DMS 273 (cell line): ENCODE measurements around the gene LYSMD2.
"Not testable (repeated sequence)": the region's sequence is repeated elsewhere in the genome, so short reads cannot be mapped to it uniquely, and the experiment has no call there.

Source experiments
- DNase-seq: peaks from one replicate; lab custom pipeline; 2025; ENCODE audit not compliant: unreplicated experiment; lab: John Stamatoyannopoulos, UW

The LYSMD2 gene, protein sequence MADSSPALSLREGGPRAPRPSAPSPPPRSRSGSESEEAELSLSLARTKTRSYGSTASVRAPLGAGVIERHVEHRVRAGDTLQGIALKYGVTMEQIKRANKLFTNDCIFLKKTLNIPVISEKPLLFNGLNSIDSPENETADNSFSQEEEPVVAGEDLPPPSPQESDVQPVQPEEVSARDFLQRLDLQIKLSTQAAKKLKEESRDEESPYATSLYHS

GRCh38 chr15:51737522-51738305 lies at the start of gene LYSMD2:
Gene LYSMD2 (minus strand): TSS chr15:51737655. CDS start chr15:51737622, 33 bp downstream.
- DNase-seq = peak; percentile 71

DNA sequence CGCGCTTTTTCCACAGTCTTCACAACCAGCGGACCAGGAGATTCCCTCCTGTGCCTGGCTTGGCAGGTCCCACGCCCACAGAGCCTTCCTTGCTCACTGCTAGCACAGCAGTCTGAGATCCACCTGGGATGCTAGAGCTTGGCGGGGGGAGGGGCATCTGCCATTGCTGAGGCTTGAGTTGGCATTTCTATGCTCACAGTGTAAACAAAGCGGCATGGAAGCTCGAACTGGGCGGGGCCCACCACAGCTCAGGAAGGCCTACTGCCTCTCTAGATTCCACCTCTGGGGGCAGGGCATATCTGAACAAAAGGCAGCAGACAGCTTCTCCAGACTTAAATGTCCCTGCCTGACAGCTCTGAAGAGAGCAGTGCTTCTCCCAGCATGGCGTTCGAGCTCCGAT lies 49.7 kb upstream of the LYSMD2 start:
- DNase-seq = not testable (repeated sequence)

DNA sequence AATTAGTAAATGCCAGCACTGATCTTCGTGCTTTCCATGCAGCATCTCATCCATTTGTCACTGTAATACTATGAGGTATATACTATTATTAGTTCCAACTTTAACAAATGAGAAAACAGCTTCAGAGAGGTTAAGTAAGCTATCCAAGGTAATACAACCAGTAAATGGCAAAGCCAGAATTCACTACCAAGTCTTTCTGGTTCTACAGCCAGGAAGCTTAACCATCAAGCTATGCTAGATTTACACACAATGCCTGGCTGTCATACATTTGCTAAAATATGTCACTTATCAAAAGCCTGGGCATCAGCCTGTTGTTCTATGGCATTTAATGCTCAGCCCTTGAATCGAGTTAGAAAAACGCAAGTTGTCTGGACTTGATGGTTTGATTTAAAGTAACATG lies 46.5 kb upstream of the LYSMD2 start:
- DNase-seq = no peak

- peak; percentile 14 for DNase-seq
These were observed 45.0 kb upstream of the LYSMD2 start for GRCh38 chr15:51782357-51782896.

GRCh38 chr15:51781506-51781905 lies 44.1 kb upstream of the LYSMD2 start:
- no peak for DNase-seq

GRCh38 chr15:51780636-51781035 lies 43.2 kb upstream of the LYSMD2 start:
- DNase-seq = no peak

DNA sequence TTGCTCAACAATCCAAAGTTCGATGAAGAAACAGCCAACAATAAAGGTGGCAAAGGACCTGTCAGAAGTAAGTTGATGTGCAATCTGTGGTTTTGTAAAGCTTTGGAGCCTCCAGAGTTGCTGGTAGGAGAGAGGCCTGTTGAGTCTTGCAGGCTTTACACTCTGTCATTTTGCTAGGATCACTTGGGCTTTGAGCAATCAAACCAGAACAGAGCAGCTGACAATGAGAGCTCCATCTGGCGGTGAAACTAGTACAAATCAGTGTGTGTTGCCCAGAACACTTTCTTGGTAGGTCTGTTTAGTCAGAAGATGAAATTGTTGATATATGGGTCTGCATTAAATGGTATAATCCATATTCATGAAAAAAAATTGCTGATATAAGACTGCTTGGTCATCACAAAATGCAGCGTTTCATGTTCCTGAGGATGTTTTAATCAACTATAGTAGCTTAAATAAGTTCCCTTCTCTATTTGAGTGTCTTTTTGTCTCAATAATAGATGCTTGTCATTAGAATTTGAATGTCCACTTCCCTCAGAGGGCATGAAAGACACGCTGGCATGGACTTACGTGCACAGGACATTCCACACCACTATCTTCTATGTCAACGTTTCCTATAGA lies 39.6 kb upstream of the LYSMD2 start:
- peak; percentile 77 for DNase-seq

DNA sequence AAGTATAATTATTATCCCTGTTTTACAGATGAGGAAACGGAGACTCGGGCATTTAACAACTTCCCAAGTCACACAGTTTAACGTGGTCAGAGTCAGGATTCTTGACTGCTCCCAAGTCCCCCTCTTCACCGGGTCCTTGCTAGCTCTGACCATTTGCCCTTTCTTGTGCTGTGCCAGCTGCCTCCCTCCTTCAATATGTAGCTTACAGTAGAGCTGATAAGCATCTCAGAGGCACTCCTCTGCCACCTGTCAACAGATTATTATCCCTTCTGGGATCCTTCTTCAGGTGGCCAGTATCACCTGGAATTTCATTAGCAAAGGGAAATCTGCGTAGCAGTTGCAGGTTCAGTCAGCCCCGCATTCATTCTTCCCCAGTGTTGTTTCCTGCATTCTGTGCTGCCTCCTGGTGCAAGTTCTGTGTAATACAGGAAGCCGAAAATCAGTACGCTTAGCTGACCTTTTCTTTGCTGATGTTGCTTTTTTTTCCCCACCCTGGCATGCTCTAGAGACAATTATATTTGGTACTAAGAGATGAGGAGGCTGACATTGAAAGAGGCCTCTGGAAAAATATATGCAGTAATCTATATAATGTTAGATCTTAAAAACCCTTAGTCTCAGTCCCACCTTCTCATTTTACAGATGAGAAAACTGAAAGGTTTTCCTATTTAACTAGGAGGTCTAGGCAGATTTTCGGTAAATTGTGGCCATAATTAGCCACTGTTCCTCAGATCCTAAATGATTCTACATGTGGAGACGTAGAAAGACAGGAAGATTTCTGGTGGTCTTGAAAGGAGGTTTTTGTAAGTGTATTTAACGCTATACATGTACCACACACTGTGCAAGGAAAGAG lies 38.7 kb upstream of the LYSMD2 start:
- DNase-seq = peak; percentile 67

GRCh38 chr15:51774916-51775315 lies 37.5 kb upstream of the LYSMD2 start:
- no peak for DNase-seq

- DNase-seq = no peak
These were observed 34.3 kb upstream of the LYSMD2 start for GRCh38 chr15:51771773-51772172.

DNA sequence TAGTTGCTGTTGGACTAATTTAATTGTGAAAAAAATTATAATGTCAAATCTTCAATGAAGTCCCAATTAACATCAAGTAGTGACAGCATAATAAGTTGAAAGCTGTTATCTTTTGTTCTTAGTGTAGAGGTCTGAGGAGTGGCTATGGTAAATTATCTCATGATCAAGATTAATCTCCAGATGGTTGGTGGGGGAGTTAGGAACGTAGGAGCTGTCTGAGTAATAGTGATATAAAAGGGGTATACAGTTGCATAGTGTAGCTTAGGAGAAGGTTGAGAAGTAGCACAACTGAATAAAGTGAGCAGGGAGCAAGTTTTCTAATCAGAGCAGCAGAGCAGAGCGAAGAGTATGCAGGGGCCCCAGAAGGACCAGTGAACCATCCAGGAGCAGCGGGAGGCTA lies 33.4 kb upstream of the LYSMD2 start:
- DNase-seq = peak; percentile 46

- no peak for DNase-seq
These were observed 30.6 kb upstream of the LYSMD2 start for GRCh38 chr15:51768018-51768417.

DNA sequence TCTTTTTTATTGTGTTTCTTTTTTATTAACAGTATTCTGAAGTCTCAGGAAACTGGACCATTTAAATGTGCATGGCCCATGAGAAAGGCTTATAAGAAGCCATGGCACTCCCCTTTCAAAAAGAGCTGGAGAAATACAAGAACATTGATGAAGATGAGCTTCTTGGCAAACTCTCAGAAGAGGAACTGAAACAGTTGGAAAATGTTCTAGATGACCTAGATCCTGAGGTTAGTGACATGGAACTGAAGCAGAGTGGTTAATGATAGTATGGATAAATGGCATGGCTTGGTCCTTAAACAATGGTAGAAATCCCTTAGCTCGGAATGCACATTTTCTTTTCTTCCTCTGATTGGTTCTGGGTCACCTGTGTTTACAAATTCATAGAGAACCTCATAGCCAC lies 28.9 kb upstream of the LYSMD2 start:
- DNase-seq = no peak

DNA sequence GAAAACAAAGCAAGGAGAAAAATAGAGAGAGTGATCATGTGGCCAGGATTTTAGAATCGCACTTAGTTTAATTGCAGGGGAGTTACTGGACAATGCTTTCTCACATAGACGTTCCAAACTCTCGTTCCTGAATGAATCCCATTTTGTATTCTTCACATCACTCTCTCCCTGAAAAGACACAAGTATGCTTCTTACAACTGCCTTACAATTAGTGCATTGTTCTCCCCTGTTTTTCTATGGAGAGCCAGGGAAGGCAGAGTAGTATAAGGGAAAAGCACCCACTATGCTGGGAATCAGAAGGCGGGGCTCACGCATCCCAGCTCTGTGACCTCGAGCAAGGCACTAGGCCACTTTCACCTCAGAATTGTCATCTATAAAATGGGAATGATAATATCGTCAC lies 28.3 kb upstream of the LYSMD2 start:
- DNase-seq = no peak

GRCh38 chr15:51760805-51761204 lies 23.4 kb upstream of the LYSMD2 start:
- DNase-seq = no peak

GRCh38 chr15:51759557-51760070 lies 22.2 kb upstream of the LYSMD2 start:
- peak; percentile 61 for DNase-seq

- peak; percentile 89 for DNase-seq
These were observed 21.2 kb upstream of the LYSMD2 start for GRCh38 chr15:51758645-51759044.

DNA sequence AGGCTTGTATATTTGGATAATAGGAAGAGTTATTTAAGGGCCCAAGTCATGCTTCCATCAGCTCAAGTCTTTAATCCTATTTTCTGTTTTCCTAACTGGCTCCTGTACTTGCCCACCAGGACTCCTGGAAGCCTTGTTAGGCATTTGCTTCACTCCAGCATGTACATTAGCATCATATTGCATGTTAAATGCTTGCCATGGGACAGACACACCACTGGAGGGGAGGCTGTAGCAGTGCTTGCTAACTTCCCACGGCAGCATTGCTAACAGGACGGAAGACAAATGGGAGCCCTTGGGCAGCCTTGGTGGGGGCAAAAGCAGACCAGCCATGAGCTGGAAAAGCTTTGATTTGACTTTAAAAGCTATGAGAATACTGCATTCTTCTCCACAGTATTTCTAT lies 20.0 kb upstream of the LYSMD2 start:
- peak; percentile 16 for DNase-seq

GRCh38 chr15:51756482-51756881 lies 19.0 kb upstream of the LYSMD2 start:
- DNase-seq = no peak

DNA sequence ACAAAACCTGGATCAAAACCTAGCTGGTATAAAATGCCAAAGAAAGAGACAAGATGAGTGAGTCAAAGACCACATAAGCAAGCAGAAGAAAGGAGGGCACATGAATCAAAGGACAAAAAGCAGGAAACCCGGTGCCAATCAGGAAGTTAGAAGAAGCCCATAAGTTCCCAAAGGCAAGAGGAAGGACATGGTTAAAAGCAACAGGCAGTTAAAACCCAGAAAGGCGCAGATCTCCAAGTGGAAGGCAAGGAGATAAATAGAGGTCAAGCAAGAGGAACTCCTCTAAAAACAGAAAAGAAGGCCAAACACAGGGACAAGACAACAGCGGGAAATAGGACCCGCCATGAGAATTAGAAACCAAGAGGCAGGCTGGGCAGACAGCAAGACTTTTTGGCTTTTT lies 18.3 kb upstream of the LYSMD2 start:
- DNase-seq = no peak

GRCh38 chr15:51754267-51754666 lies 16.8 kb upstream of the LYSMD2 start:
- DNase-seq = no peak
